GM12891 (cell line): Measurements from ENCODE around the gene SHB.

ENCODE experiments used
- DNase-seq: peaks from one replicate; pipeline ENCODE4 v3.0.0; 2011; ENCODE audit warnings: low spot score; ENCODE audit not compliant: insufficient read length
- FAIRE-seq: peaks from 2 replicates; lab custom pipeline; 2011; peaks lifted over from hg19 to GRCh38; lab: Jason Lieb, UNC
- PAX5 ChIP-seq: IDR thresholded peaks from 2 replicates; pipeline ENCODE4 v1.6.1; 2011; ENCODE audit warnings: low read length, moderate library complexity, mild to moderate bottlenecking; ENCODE audit not compliant: insufficient read depth, severe bottlenecking
- POLR2A ChIP-seq: IDR thresholded peaks from 2 replicates; pipeline ENCODE4 v1.6.1; 2011; ENCODE audit warnings: low read depth, low read length, control low read depth
- POLR2AphosphoS5 ChIP-seq: IDR thresholded peaks from 2 replicates; pipeline ENCODE4 v1.6.1; 2011; ENCODE audit warnings: low read depth, low read length, control low read depth
- POU2F2 ChIP-seq: IDR thresholded peaks from 2 replicates; pipeline ENCODE4 v1.6.1; 2011; ENCODE audit warnings: low read depth, mild to moderate bottlenecking, control low read depth, low read length, moderate library complexity
- SPI1 ChIP-seq: IDR thresholded peaks from 2 replicates; pipeline ENCODE4 v1.6.1; 2011; ENCODE audit warnings: low read depth, low read length, control low read depth
- TAF1 ChIP-seq: IDR thresholded peaks from 2 replicates; pipeline ENCODE4 v1.6.1; 2011; ENCODE audit warnings: low read depth, low read length, control low read depth

SHB gene

DNA sequence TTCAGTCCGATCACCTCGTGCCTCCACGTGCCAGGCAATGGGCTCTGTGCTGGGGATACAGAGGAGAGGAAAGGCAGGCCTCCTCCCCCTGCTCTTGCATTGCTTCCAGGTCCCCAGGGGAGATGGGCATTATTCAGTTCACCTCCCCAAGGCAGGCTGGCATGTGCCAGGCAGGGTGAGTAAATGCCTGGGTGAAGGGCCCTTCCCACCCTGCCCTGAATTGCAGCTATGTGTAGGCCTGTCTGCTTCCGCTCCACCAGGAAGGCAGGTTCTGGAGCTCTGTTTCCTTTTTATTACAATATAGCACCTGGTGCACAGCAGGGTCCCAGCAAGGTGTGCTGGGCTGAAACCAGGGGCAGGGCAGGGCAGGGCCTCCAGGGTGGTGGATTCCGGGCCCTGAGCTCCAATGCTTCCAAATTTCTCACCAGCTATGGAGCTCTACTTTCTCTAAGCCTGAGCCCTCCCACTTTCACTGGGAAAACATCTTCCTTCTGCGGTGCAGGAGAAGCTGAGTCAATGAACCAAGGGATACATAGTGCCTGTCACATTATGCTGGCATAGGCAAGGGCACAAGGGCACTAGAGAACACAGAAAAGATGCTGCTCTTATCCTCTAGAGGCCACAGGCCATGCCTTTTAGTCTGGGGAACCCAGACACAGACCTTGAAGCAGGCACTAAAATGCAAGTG, 42.0 kb downstream of the SHB start:
- FAIRE-seq (no peak), DNase-seq (no peak)
- TF ChIP-seq POLR2A: no peak
- no peak for TF ChIP-seq POLR2AphosphoS5
- TF ChIP-seq SPI1: no peak
- no peak for TF ChIP-seq PAX5
- TF ChIP-seq POU2F2: no peak
- TF ChIP-seq TAF1: no peak

DNA sequence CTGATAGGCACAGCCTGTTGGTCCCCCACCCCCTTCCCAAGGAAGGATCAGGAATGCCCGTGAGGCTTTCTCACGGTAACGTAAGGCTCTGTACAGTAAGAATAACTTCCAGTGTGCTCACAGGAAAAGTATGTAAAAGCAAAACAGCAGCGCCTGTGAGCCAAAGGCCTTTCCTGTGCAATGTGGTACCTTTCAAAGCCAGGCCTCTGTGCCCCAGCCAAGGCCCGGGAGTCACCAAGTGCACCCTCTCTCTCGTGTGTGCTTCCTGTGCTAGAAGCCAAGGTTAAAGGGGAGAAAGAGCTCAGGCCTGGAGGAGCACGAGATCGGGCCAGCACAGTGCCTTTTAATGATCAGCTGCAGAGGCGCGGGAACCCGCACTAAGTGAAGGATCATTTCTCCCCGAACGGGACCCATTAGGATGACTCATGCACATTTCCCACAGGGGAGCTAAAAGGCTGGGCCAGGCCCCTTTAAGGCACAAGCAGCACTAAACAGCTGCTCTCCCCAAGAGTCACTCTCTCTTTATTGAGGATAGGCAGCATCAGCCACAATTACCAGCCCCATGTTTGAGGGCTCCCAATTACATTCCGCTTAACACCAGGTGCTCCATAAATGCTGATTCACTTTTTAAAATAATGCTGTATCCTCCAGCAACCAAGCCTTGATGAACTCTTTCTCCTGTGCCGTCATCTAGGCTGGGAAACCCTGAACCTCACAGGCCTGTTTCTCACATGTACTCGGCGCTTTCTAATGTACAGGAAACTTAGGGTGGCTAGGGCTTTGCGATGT, 42.8 kb downstream of the SHB start:
- FAIRE-seq (no peak), DNase-seq (no peak)
- TF ChIP-seq POLR2AphosphoS5 (no peak), POU2F2 (no peak), PAX5 (no peak)

DNA sequence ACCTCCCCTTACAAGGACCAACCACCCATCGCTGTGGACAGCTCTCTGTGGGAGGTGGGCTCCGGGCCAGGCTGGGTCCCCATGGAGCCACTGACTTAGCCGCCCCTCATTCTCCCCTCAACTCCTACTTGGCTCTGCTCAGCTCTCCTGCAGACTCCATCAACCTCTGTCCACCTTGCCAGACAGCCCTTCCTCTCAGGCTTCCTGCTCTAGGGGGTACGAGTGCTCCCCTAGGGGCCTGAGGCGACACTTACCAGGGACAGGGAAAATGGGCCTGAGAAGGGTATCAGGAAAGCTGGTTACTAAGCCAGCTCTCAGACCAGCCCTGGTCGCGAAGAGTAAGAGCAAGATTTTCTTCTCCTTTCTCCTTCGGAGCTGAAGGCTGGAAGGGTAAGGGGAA, 43.9 kb downstream of the SHB start:
- DNase-seq: no peak
- TF ChIP-seq POLR2AphosphoS5: no peak
- TF ChIP-seq POU2F2: no peak
- TF ChIP-seq SPI1: no peak
- TF ChIP-seq PAX5: no peak
- TF ChIP-seq TAF1: no peak
- TF ChIP-seq POLR2A: no peak
- FAIRE-seq: no peak

DNA sequence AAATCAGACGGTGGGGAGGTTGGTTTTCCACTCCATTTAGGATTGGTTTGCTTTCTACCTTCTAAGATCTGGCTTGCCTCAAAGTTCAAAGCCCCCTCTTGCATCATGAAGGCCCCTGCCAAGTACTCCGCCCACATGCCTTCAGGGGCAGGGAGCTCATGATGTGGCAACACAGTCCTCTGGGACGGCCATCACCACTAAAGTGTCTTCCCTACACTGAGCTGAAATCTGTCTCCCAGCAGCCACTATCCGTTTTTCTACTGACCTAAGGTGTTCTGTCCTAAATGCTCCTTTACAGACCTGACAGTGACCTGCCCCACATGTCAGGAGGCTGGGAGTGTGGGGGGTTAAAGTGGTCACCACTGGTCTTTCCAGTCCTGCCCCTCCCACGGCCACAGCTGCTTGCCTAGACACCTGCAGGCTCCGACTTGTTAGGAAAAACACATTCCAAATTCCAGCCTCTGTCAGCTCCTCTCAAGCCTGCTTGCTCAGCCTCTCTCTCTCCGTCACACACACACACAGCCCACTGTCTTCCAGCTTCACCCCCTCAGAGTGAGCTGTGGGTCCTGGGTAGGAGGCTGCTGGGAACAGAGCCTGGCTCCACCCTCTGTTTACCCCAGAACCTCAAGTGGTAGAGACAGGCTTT, 44.9 kb downstream of the SHB start:
- FAIRE-seq: no peak
- no peak for DNase-seq
- TF ChIP-seq POLR2AphosphoS5 (no peak), POU2F2 (no peak), TAF1 (no peak), PAX5 (no peak), SPI1 (no peak), POLR2A (no peak)

DNA sequence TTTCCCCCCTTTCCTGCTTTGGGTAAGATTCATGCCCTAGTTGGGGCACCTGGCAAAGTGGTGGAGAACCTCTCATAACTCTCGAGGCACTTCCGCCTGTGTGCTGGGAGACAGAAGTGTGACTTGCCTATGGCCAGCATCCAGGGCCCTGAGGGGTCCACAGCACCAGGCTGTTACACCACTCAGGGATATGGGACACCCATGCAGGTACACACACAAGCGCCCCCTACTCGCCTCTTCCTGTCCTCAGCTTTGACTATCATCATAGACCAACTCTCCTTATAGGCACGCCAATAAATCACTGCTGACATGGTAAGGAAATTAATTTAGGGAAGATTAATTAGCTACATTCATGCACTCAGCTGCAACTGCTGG, 45.4 kb downstream of the SHB start:
- DNase-seq (no peak), FAIRE-seq (no peak)
- TF ChIP-seq POLR2AphosphoS5 (no peak), SPI1 (no peak), POU2F2 (no peak), TAF1 (no peak), POLR2A (no peak), PAX5 (no peak)

DNA sequence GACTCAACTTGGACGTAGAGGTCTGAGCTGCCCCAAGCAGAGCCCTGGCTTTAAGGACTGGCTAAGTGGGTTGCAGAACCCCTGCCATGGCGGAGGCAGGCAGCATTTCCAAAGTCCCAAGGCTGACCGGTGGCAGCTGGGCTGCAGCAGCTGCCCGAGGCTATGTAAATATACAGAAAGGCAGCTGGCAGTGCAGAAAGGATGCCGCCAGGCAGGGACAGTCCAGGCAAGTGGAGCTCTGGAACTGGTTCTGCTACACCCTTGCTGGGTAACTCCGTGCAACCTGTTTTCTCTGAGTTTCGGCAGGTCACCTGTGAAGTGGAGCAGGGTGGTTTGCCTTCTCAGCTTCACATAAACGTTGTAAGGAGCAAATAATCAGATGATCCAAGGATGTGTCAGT, 46.0 kb downstream of the SHB start:
- DNase-seq (no peak), FAIRE-seq (no peak)
- no peak for TF ChIP-seq PAX5
- no peak for TF ChIP-seq POLR2AphosphoS5

DNA sequence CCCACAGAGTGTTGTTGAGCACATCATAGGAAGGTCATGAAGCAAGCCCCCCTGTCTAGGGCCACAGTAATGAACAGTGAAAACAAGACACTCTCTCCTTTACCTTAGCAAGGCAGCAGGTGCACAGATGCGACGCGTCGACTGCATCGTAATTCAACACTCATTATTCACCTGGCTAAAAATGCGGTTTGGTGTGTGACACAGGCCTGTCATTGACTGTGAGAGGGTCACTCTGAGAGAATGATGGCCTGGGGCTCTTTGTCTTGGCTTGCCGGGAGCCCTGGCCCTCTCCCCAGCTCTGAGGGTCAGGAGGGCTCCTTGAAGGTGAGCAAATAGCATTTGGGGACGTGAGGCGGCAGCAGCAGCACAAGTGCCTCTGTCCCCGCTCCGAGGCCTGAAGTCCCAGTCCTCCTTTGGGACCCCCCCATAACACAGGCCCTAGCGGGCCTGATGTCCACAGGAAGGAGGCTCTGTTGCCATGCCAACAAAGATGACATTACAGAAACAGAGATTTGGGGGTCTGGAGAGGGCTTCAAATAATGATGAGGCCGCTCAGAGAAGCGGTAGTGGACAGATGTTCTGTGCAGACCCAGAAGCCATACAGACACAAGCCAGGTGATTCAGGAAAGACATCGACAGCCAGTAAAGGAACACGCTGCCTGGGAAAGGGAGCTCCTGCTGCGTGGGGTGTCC, 46.7 kb downstream of the SHB start:
- FAIRE-seq: no peak
- DNase-seq: no peak
- TF ChIP-seq POU2F2: no peak
- TF ChIP-seq SPI1: no peak
- TF ChIP-seq PAX5: no peak
- no peak for TF ChIP-seq TAF1

DNA sequence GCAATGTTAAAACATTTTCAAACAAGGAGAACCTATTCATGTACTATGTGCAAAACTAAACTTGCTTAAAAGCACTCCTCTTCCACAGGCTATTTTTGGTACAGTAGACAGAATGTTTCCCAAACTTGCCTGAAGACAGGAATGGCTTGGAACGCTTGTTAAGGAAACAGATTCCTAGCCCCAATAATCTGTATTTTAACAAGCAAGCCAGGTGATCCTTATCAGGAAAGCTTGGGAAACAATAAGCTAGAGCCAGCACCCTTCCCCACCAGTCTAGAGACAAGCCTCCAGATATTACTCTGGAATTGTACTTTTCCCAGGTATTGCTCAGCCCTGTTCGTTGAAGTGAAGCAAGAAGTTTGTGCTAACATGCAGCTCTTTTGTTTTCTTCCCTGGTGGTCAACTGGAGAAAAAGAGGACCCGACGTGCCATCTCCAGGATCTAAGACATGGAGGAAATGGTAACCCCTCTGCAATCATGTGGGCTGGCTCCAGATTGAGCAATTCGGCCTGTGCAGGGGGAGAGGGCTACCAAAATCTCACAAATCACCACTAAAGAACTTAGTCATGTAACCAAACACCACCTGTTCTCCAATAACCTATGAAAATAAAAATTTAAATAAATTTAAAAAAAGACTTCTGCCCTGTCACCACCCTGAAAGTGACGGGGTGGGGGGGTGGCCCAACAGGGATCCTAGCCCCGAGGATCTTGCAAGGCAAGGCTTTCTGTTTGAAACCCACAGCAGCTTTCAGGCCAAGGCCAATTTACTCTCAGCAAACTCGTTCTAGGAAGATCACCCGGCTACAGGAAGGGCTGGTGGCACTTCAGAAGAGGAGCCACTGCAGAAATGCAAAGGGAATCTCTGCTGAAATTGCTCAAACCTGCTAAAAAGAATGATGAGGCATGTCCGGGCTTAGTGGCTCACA, 48.6 kb downstream of the SHB start:
- FAIRE-seq (no peak), DNase-seq (no peak)
- TF ChIP-seq TAF1: no peak
- TF ChIP-seq PAX5: no peak
- TF ChIP-seq POLR2AphosphoS5: no peak
- no peak for TF ChIP-seq SPI1
- TF ChIP-seq POU2F2: no peak
- TF ChIP-seq POLR2A: no peak

DNA sequence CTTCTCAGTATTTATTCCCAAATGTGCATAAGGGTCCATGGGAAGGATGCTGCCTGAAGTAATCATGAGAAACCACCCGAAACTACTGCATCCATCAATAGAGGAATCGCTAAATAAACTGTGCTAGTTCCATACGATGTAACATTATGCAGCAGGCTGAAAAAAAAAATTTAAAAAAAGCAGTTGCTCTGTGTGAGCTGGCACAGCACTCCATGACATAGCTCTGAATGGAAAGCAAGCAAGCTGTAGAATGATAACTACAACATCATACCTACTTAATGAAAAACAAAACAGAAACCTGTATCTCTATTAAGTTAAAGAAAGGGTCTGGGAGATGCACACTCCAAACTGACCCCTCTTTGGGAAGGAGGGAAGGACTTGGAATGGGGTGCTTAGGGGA, 49.3 kb downstream of the SHB start:
- FAIRE-seq (no peak), DNase-seq (no peak)
- TF ChIP-seq POLR2AphosphoS5: no peak
- TF ChIP-seq POLR2A: no peak
- no peak for TF ChIP-seq TAF1
